Thyroid gland (tissue), 4 donors: ENCODE results near the gene STRADA. TPM values are rescaled to one million over a fixed set of nuclear protein-coding genes. Genes with fewer than 3 reads are reported as not detected.

ENCODE experiments used
- DNase-seq, 2 donors: peaks; one replicate each; pipeline ENCODE4 v3.0.0-alpha.2; 2019
- H3K27ac ChIP-seq, 3 donors: fragments of 200-600 bp; sonication (generic); 1 replicate in 2 of 3; 2 replicates in 1 of 3; pipeline ENCODE4 v1.5.1; 2016 to 2019; ENCODE audit warnings: mild to moderate bottlenecking in 1 of 3, moderate library complexity in 1 of 3
- H3K27me3 ChIP-seq: fragments of 200-600 bp; sonication (generic); one replicate; pipeline ENCODE4 v1.5.1; 2019
- H3K36me3 ChIP-seq, 2 donors: fragments of 200-600 bp; sonication (generic); one replicate each; pipeline ENCODE4 v1.5.1; 2016 to 2019
- H3K4me1 ChIP-seq, 2 donors: fragments of 200-600 bp; sonication (generic); one replicate each; pipeline ENCODE4 v1.5.1; 2017 to 2019
- H3K4me3 ChIP-seq, 3 donors: fragments of 200-600 bp; sonication (generic); replicated peaks in 1 of 3; 1 replicate in 2 of 3; 2 replicates in 1 of 3; pipeline ENCODE4 v1.5.1; 2016; ENCODE audit warnings: mild to moderate bottlenecking in 1 of 3
- H3K9me3 ChIP-seq: fragments of 200-600 bp; sonication (generic); one replicate; pipeline ENCODE4 v1.5.1; 2017
- POLR2A ChIP-seq, 2 donors: fragments of 450-650 bp; IDR thresholded peaks; one replicate each; pipeline ENCODE4 v1.6.1; 2017; ENCODE audit warnings: antibody characterized with exemption in 2 of 2, mild to moderate bottlenecking in 2 of 2, moderate library complexity in 1 of 2
- WGBS, 2 donors: methylation state at CpG; one replicate each; pipeline ENCODE4 v1.1.5; 2017; 5-methylcytosine and 5-hydroxymethylcytosine counted together
- intact Hi-C: fragments of 100-400 bp; cut with DNase I; formaldehyde crosslinking; loops from one replicate; pipeline ENCODE4 v1.15.1; 2023
- total RNA-seq, 4 donors: library from RNA; depleted of rRNA; stranded (reverse); fragments of >200 nt; gene quantifications; one replicate each; pipeline ENCODE4 v1.2.3, GENCODE V29; 2016
- TF ChIP-seq, protein P1 (sequence below), 6 experiments: fragments of 200-600 bp in 3 of 6; fragments of 450-650 bp in 3 of 6; sonication (generic) in 3 of 6; IDR thresholded peaks; one replicate each; pipeline ENCODE4 v1.5.1; 2016 to 2019; ENCODE audit warnings: antibody characterized with exemption in 6 of 6, mild to moderate bottlenecking in 2 of 6, inconsistent platforms in 1 of 6, moderate library complexity in 1 of 6

Gene STRADA
- total RNA-seq, 4 donors from 2014 or later, result 28.6 to 44.6 (median 32.2) TPM

DNA sequence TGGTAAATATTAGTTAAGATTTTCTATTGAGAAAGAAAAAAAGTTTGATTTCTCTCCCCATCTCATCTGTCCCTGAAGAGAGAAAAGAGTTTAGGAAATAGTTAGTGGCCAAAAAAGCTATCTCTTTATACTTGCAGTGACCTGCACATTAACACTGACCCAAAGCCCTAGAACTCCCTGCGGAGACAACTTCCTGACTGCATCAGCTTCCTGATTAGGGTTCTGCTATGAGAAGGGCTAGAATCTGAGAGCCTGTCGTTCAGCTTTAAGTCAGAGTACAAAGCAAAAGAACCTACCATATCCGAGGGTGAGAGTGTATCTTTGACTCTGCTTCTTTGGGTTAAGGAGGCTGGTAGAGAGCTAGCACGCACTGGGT is 66.4 kb downstream of the STRADA start:
- Histone ChIP-seq H3K4me3 (no peak overlapping the region), H3K36me3 (peaks cover 2 to 6% of the 10 kb centered on the region in 2 donors), H3K27ac (peak overlapping the region; percentile 58 to 76 (median 63)), H3K9me3 (no peaks in the 10 kb centered on the region), H3K27me3 (no peaks in the 10 kb centered on the region), H3K4me1 (peaks cover 17 to 38% of the 10 kb centered on the region in 2 donors)
- TF ChIP-seq, protein P1, sequence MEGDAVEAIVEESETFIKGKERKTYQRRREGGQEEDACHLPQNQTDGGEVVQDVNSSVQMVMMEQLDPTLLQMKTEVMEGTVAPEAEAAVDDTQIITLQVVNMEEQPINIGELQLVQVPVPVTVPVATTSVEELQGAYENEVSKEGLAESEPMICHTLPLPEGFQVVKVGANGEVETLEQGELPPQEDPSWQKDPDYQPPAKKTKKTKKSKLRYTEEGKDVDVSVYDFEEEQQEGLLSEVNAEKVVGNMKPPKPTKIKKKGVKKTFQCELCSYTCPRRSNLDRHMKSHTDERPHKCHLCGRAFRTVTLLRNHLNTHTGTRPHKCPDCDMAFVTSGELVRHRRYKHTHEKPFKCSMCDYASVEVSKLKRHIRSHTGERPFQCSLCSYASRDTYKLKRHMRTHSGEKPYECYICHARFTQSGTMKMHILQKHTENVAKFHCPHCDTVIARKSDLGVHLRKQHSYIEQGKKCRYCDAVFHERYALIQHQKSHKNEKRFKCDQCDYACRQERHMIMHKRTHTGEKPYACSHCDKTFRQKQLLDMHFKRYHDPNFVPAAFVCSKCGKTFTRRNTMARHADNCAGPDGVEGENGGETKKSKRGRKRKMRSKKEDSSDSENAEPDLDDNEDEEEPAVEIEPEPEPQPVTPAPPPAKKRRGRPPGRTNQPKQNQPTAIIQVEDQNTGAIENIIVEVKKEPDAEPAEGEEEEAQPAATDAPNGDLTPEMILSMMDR (IDR thresholded peaks at IDR 0.05), result no peak
- TF ChIP-seq POLR2A (IDR thresholded peaks at IDR 0.05), result no peak
- intact Hi-C loops, result no loop called here
- DNase-seq, result no peak
- WGBS, 2 donors, result 33 to 43% methylated on average over 4 of the region's 4 CpGs

- no peak for DNase-seq
- TF ChIP-seq POLR2A (IDR thresholded peaks at IDR 0.05), result no peak
- TF ChIP-seq, protein P1 (IDR thresholded peaks at IDR 0.05), result no peak
- H3K27ac ChIP-seq, result no peak overlapping the region
- peaks cover 17 to 38% of the 10 kb centered on the region in 2 donors for H3K4me1 ChIP-seq
- no peak overlapping the region for H3K4me3 ChIP-seq
- H3K27me3 ChIP-seq, result no peaks in the 10 kb centered on the region
- H3K9me3 ChIP-seq, result no peaks in the 10 kb centered on the region
- H3K36me3 ChIP-seq, result peaks cover 11 to 14% of the 10 kb centered on the region in 2 donors
- 94 to 95% methylated on average over 2 of the region's 2 CpGs for WGBS, 2 donors
- intact Hi-C loops, result no loop called here
These were observed 68.7 kb downstream of the STRADA start for GRCh38 chr17:63672856-63673255.

DNA sequence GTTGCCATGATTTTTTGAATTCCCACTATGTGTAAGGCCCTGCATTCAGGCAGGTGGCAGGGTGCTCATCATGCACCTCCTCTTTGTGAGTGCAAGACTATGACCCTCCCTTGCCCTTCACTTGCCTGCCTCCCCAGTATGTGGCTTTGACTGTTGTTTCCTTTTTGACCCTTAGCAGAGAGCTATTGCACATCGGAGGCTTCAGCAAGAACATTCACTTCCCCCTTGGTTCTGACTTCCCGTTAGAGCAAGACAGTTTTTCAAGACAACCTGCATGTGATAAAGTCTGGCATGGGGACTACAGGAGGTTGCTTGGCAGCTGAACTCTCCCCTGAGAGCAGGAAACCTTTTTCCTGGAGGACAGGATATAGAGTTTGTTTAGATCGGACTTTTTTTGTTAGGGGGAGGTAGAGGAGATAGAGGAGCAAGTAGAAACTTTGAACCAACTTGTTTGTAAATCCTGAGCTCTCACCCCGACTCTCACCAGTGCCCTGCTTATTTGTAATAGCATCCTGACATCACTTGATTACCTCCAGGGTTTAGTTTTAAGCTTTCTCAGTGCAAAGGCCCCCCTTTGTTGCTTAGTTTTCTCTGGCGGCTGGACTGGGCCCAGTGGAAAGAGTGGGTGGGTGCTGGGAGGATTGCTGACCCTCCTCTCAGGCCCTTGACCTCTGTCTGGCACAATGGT is 75.9 kb downstream of the STRADA start:
- no peak for TF ChIP-seq POLR2A (IDR thresholded peaks at IDR 0.05)
- TF ChIP-seq, protein P1 (IDR thresholded peaks at IDR 0.05), result no peak
- Histone ChIP-seq H3K4me1 (no peaks in the 10 kb centered on the region), H3K27ac (no peak overlapping the region), H3K27me3 (no peaks in the 10 kb centered on the region), H3K4me3 (no peak overlapping the region), H3K36me3 (peaks cover 16 to 17% of the 10 kb centered on the region in 2 donors), H3K9me3 (no peaks in the 10 kb centered on the region)
- intact Hi-C loops, result no loop called here
- WGBS, 2 donors, result 67 to 72% methylated on average over 5 of the region's 5 CpGs
- no peak for DNase-seq

DNA sequence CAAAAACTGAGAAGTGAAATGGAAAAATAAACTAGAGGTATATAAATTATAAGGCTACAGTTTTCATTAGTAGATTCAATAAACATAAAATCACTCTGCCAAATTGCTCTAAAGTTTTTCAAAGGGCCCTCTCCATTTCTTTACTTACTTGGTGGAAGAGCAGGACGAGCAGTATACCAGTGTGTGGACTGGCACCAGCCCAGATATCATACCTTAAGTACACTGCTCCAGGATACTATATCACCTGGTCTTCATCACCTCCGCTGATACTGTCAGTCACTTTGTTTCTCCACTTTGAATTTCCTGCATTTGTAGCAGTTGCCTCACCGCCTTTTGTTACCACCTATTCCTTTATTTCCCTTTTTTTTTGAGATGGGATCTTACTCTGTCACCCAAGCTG is 81.7 kb downstream of the STRADA start:
- DNase-seq, result no peak
- Histone ChIP-seq H3K27ac (no peak overlapping the region), H3K4me1 (peaks cover 11 to 17% of the 10 kb centered on the region in 2 donors), H3K9me3 (no peaks in the 10 kb centered on the region), H3K36me3 (no peaks in the 10 kb centered on the region), H3K4me3 (no peak overlapping the region), H3K27me3 (no peaks in the 10 kb centered on the region)
- intact Hi-C loops, result no loop called here
- no peak for TF ChIP-seq POLR2A (IDR thresholded peaks at IDR 0.05)
- TF ChIP-seq, protein P1 (IDR thresholded peaks at IDR 0.05), result no peak
- WGBS, 2 donors, result 93 to 94% methylated on average over 3 of the region's 3 CpGs

GRCh38 chr17:63658366-63658765 is 83.2 kb downstream of the STRADA start:
- no peak for TF ChIP-seq POLR2A (IDR thresholded peaks at IDR 0.05)
- TF ChIP-seq, protein P1 (IDR thresholded peaks at IDR 0.05), result no peak
- Histone ChIP-seq H3K9me3 (no peaks in the 10 kb centered on the region), H3K27me3 (no peaks in the 10 kb centered on the region), H3K4me3 (no peak overlapping the region), H3K4me1 (peaks cover 11 to 21% of the 10 kb centered on the region in 2 donors), H3K36me3 (no peaks in the 10 kb centered on the region), H3K27ac (peak overlapping the region; percentile 12 to 60 (median 42))
- intact Hi-C loops, result no loop called here
- WGBS, 2 donors, result 31 to 86% methylated on average over 1 of the region's 1 CpG
- no peak for DNase-seq
